HepG2 (cell line): ENCODE measurements around the gene KCNK7. TPM values are rescaled to one million over a fixed set of nuclear protein-coding genes. Genes with fewer than 3 reads are reported as not detected.
A peak's percentile ranks its signal among the peaks of the same experiment; 100 is the strongest.

ENCODE experiments used
- AGO2 ChIP-seq: fragments of 200-400 bp; formaldehyde crosslinking; optimal IDR thresholded peaks from 2 replicates; pipeline ENCODE3; 2017; ENCODE audit warnings: mild to moderate bottlenecking, low read depth, low read length, moderate library complexity
- DDIT3 ChIP-seq: sonication (generic); formaldehyde crosslinking; IDR thresholded peaks from 2 replicates; pipeline ENCODE4 v1.4.0; 2020; ENCODE audit warnings: mild to moderate bottlenecking, missing genetic modification reagents
- HCFC1 ChIP-seq: fragments of 150-350 bp; IDR thresholded peaks from 2 replicates; pipeline ENCODE4 v1.6.1; 2014; ENCODE audit warnings: low read depth, low read length
- HNF1A ChIP-seq, 2 experiments: sonication (generic) in 1 of 2; formaldehyde crosslinking in 1 of 2; IDR thresholded peaks; 2 replicates each; pipeline versions ENCODE4 v1.4.0 to v1.6.1; 2016 to 2020; ENCODE audit warnings: borderline replicate concordance in 1 of 2, low read depth in 1 of 2, mild to moderate bottlenecking in 1 of 2, missing genetic modification reagents in 1 of 2
- HNRNPLL ChIP-seq: fragments of 200-400 bp; formaldehyde crosslinking; IDR thresholded peaks from 2 replicates; pipeline ENCODE4 v1.6.1; 2017; ENCODE audit warnings: mild to moderate bottlenecking, low read depth, low read length; ENCODE audit not compliant: poor library complexity, severe bottlenecking
- IKZF1 ChIP-seq: fragments of 450-650 bp; IDR thresholded peaks from 2 replicates; pipeline ENCODE4 v1.7.1; 2016
- IKZF4 ChIP-seq: sonication (generic); formaldehyde crosslinking; IDR thresholded peaks from 2 replicates; pipeline ENCODE4 v1.5.1; 2020; ENCODE audit warnings: borderline replicate concordance, mild to moderate bottlenecking, low read depth, missing genetic modification reagents; ENCODE audit errors: not compliant biosample characterization
- PAX8 ChIP-seq: sonication (generic); formaldehyde crosslinking; IDR thresholded peaks from 2 replicates; pipeline ENCODE4 v1.8.0; 2022; ENCODE audit warnings: mild to moderate bottlenecking, missing genetic modification reagents, borderline replicate concordance
- SIX4 ChIP-seq: sonication (generic); formaldehyde crosslinking; IDR thresholded peaks from 2 replicates; pipeline ENCODE4 v1.4.0; 2020; ENCODE audit warnings: missing genetic modification reagents
- THYN1 ChIP-seq: sonication (generic); formaldehyde crosslinking; IDR thresholded peaks from 2 replicates; pipeline ENCODE4 v1.8.1; 2023; ENCODE audit warnings: low read depth, mild to moderate bottlenecking, moderate library complexity, missing genetic modification reagents, borderline replicate concordance
- WIZ ChIP-seq: sonication (generic); formaldehyde crosslinking; IDR thresholded peaks from 2 replicates; pipeline ENCODE4 v1.5.1; 2020; ENCODE audit warnings: mild to moderate bottlenecking, missing genetic modification reagents
- ZFYVE20 ChIP-seq: sonication (generic); formaldehyde crosslinking; IDR thresholded peaks from 2 replicates; pipeline ENCODE4 v1.8.0; 2023; ENCODE audit warnings: low read depth, mild to moderate bottlenecking, moderate library complexity, missing genetic modification reagents, borderline replicate concordance
- ZNF124 ChIP-seq: sonication (generic); formaldehyde crosslinking; IDR thresholded peaks from 2 replicates; pipeline ENCODE4 v1.4.0; 2020; ENCODE audit warnings: missing genetic modification reagents
- ZNF337 ChIP-seq: sonication (generic); formaldehyde crosslinking; IDR thresholded peaks from 2 replicates; pipeline ENCODE4 v1.5.1; 2020; ENCODE audit warnings: missing genetic modification reagents, low read depth, mild to moderate bottlenecking, borderline replicate concordance
- ZNF546 ChIP-seq: sonication (generic); formaldehyde crosslinking; conservative IDR thresholded peaks from 2 replicates; pipeline ENCODE4 v1.8.1; 2023; ENCODE audit warnings: mild to moderate bottlenecking, missing genetic modification reagents
- ZSCAN22 ChIP-seq: sonication (generic); formaldehyde crosslinking; IDR thresholded peaks from 2 replicates; pipeline ENCODE4 v1.4.0; 2020; ENCODE audit warnings: mild to moderate bottlenecking, missing genetic modification reagents
- polyA plus RNA-seq, 8 experiments: library from polyadenylated mRNA; depleted of rRNA in 3 of 8; stranded (reverse) in 7 of 8; unstranded in 1 of 8; fragments of >200 nt; fragmentation: Illumina TruSeq in 4 of 8; extraction: Trizol in 4 of 8; gene quantifications; 2 replicates each; pipeline versions ENCODE4 v1.2.1 to v1.2.3, GENCODE V29; 2011 to 2016; ENCODE audit warnings: low read depth in 4 of 8, missing spikeins in 1 of 8, mixed read lengths in 1 of 8; ENCODE audit not compliant: insufficient read depth in 1 of 8
- total RNA-seq, 5 experiments: library from RNA; depleted of rRNA; stranded (reverse); fragments of >200 nt; fragmentation: Illumina TruSeq; extraction: Trizol; gene quantifications; 2 replicates each; pipeline ENCODE4 v1.2.3, GENCODE V29; 2016; ENCODE audit warnings: low read depth in 1 of 5

KCNK7 gene
- total and polyA plus RNA-seq, 2 of the 13 experiments (the other 11 are each of a cell fraction or from before 2014, with no cell fraction given) = 0.11 TPM; not detected in 1

GRCh38 chr11:65558002-65558929 is 37.3 kb downstream of the KCNK7 start, which contains the start of gene LTBP3 (continued):
- TF ChIP-seq ZFYVE20 (CRISPR knock-in tag) (no peak), SIX4 (CRISPR knock-in tag) (no peak), IKZF1 (no peak), HCFC1 (no peak), ZNF546 (CRISPR knock-in tag) (no peak), PAX8 (CRISPR knock-in tag) (no peak), ZNF337 (no peak), ZSCAN22 (no peak), DDIT3 (no peak), IKZF4 (CRISPR knock-in tag) (peak; percentile 60), THYN1 (CRISPR knock-in tag) (no peak), HNRNPLL (peak; percentile 30), WIZ (CRISPR knock-in tag) (no peak), HNF1A (IDR thresholded peaks at IDR 0.05; ENCODE audit: low read depth) (no peak), HNF1A (CRISPR knock-in tag; IDR thresholded peaks at IDR 0.05; ENCODE audit: borderline replicate concordance) (no peak), AGO2 (peak; percentile 53), ZNF124 (no peak)
- TF ChIP-seq, all 625 proteins: peak for 68
